GM10266 (cell line): ENCODE results near the gene TSC22D1.
"Not testable (repeated sequence)": the region's sequence is repeated elsewhere in the genome, so short reads cannot be mapped to it uniquely, and the experiment has no call there.

Source experiments
- DNase-seq: peaks from one replicate; pipeline ENCODE4 v3.0.0; 2012; ENCODE audit errors: extremely low spot score
- CTCF ChIP-seq: IDR thresholded peaks from 2 replicates; pipeline ENCODE4 v1.5.1; 2012; ENCODE audit warnings: mild to moderate bottlenecking, low read depth; ENCODE audit not compliant: control insufficient read depth, insufficient read depth; ENCODE audit errors: missing control alignments

The TSC22D1 gene

GRCh38 chr13:44609137-44609536, 33.0 kb upstream of the TSC22D1 start:
- DNase-seq, result no peak
- no peak for TF ChIP-seq CTCF

GRCh38 chr13:44605721-44606120, 29.6 kb upstream of the TSC22D1 start:
- no peak for TF ChIP-seq CTCF
- no peak for DNase-seq

GRCh38 chr13:44605275-44605674, 29.1 kb upstream of the TSC22D1 start:
- no peak for TF ChIP-seq CTCF
- DNase-seq, result no peak

GRCh38 chr13:44601586-44601985, 25.5 kb upstream of the TSC22D1 start:
- no peak for DNase-seq
- no peak for TF ChIP-seq CTCF

GRCh38 chr13:44593861-44594592, 17.9 kb upstream of the TSC22D1 start:
- DNase-seq, result not testable (repeated sequence)

GRCh38 chr13:44592216-44592847, 16.2 kb upstream of the TSC22D1 start:
- TF ChIP-seq CTCF, result no peak

GRCh38 chr13:44591316-44591715, 15.2 kb upstream of the TSC22D1 start:
- DNase-seq, result no peak
- no peak for TF ChIP-seq CTCF

More at GRCh38 chr13:44592216-44592847, 16.2 kb upstream of the TSC22D1 start:
- no peak for DNase-seq
